Ishikawa (cell line): Measurements from ENCODE around the gene ZNHIT1.

ENCODE experiments used
- CEBPB ChIP-seq: IDR thresholded peaks from 2 replicates; pipeline ENCODE4 v1.6.1; 2012
- CREB1 ChIP-seq: IDR thresholded peaks from 2 replicates; pipeline ENCODE4 v1.6.1; 2012; ENCODE audit warnings: low read depth
- EP300 ChIP-seq: IDR thresholded peaks from 2 replicates; pipeline ENCODE4 v1.6.1; 2012; ENCODE audit warnings: borderline replicate concordance
- FOXM1 ChIP-seq: IDR thresholded peaks from 2 replicates; pipeline ENCODE4 v1.6.1; 2012; ENCODE audit warnings: low read depth, borderline replicate concordance
- MAX ChIP-seq: IDR thresholded peaks from 2 replicates; pipeline ENCODE4 v1.6.1; 2012
- RAD21 ChIP-seq: IDR thresholded peaks from 2 replicates; pipeline ENCODE4 v1.6.1; 2012; ENCODE audit warnings: low read depth
- YY1 ChIP-seq: IDR thresholded peaks from 2 replicates; pipeline ENCODE4 v1.6.1; 2012; ENCODE audit warnings: low read depth
- TF ChIP-seq, protein P1 (sequence below): IDR thresholded peaks from 2 replicates; pipeline ENCODE4 v1.6.1; 2012
- TF ChIP-seq, protein P2 (sequence below): IDR thresholded peaks from 2 replicates; pipeline ENCODE4 v1.6.1; 2012; ENCODE audit warnings: low read depth, mild to moderate bottlenecking

GRCh38 chr7:101220295-101220694 is 2.3 kb downstream of the ZNHIT1 start:
- TF ChIP-seq, protein P1, sequence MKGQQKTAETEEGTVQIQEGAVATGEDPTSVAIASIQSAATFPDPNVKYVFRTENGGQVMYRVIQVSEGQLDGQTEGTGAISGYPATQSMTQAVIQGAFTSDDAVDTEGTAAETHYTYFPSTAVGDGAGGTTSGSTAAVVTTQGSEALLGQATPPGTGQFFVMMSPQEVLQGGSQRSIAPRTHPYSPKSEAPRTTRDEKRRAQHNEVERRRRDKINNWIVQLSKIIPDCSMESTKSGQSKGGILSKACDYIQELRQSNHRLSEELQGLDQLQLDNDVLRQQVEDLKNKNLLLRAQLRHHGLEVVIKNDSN, result no peak
- TF ChIP-seq, protein P2, sequence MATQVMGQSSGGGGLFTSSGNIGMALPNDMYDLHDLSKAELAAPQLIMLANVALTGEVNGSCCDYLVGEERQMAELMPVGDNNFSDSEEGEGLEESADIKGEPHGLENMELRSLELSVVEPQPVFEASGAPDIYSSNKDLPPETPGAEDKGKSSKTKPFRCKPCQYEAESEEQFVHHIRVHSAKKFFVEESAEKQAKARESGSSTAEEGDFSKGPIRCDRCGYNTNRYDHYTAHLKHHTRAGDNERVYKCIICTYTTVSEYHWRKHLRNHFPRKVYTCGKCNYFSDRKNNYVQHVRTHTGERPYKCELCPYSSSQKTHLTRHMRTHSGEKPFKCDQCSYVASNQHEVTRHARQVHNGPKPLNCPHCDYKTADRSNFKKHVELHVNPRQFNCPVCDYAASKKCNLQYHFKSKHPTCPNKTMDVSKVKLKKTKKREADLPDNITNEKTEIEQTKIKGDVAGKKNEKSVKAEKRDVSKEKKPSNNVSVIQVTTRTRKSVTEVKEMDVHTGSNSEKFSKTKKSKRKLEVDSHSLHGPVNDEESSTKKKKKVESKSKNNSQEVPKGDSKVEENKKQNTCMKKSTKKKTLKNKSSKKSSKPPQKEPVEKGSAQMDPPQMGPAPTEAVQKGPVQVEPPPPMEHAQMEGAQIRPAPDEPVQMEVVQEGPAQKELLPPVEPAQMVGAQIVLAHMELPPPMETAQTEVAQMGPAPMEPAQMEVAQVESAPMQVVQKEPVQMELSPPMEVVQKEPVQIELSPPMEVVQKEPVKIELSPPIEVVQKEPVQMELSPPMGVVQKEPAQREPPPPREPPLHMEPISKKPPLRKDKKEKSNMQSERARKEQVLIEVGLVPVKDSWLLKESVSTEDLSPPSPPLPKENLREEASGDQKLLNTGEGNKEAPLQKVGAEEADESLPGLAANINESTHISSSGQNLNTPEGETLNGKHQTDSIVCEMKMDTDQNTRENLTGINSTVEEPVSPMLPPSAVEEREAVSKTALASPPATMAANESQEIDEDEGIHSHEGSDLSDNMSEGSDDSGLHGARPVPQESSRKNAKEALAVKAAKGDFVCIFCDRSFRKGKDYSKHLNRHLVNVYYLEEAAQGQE, result no peak
- TF ChIP-seq CREB1 (no peak), EP300 (no peak), FOXM1 (no peak), RAD21 (no peak), YY1 (no peak), CEBPB (no peak), MAX (no peak)
